A673 (cell line): ENCODE data around the gene CDK8. TPM values are rescaled to one million over a fixed set of nuclear protein-coding genes. Genes with fewer than 3 reads are reported as not detected.

ENCODE experiments used
- BruUV-seq: library from RNA; stranded (reverse); fragments of 400-500 nt; replicated peaks from 2 replicates; lab custom pipeline; 2021; lab: Mats Ljungman, UMichigan
- CTCF ChIA-PET: fragments of 300-600 bp; sonication (Branson Sonifier 250); formaldehyde crosslinking; loops from one replicate; lab custom pipeline; 2022; ENCODE audit warnings: antibody characterized with exemption; lab: Charles Lee
- POLR2A ChIA-PET: fragments of 300-600 bp; sonication (Branson Sonifier 250); formaldehyde crosslinking; loops from one replicate; lab custom pipeline; 2022; ENCODE audit warnings: antibody characterized with exemption; ENCODE audit not compliant: low non-redundant PET; lab: Charles Lee
- DNase-seq: peaks from one replicate; pipeline ENCODE4 v3.0.0-alpha.2; 2015; ENCODE audit warnings: low spot score
- H3K27ac ChIP-seq: fragments of 200-600 bp; sonication (generic); 2 replicates; pipeline ENCODE4 v1.5.1; 2016; ENCODE audit warnings: mixed run types, low read depth, mild to moderate bottlenecking, mixed read lengths, antibody characterized with exemption, low read length; ENCODE audit not compliant: poor library complexity, severe bottlenecking
- H3K27me3 ChIP-seq: fragments of 200-600 bp; sonication (generic); replicated peaks from 2 replicates; pipeline ENCODE4 v1.6.1; 2017; ENCODE audit warnings: mixed run types, low read depth, mild to moderate bottlenecking, mixed read lengths, antibody characterized with exemption, low read length; ENCODE audit not compliant: insufficient read depth, poor library complexity
- H3K36me3 ChIP-seq: fragments of 200-600 bp; sonication (generic); 2 replicates; pipeline ENCODE4 v1.6.1; 2016; ENCODE audit warnings: mixed run types, mild to moderate bottlenecking, mixed read lengths, antibody characterized with exemption, low read length; ENCODE audit not compliant: insufficient read depth, poor library complexity, severe bottlenecking
- H3K4me1 ChIP-seq: fragments of 200-600 bp; sonication (generic); 2 replicates; pipeline ENCODE4 v1.6.1; 2017; ENCODE audit warnings: mixed run types, mild to moderate bottlenecking, mixed read lengths, antibody characterized with exemption, low read length; ENCODE audit not compliant: insufficient read depth, poor library complexity, severe bottlenecking
- H3K4me3 ChIP-seq: fragments of 200-600 bp; sonication (generic); 2 replicates; pipeline ENCODE4 v1.5.1; 2016; ENCODE audit warnings: low read depth, mixed run types, mild to moderate bottlenecking, mixed read lengths, low read length; ENCODE audit not compliant: poor library complexity, severe bottlenecking
- H3K9me3 ChIP-seq: fragments of 200-600 bp; sonication (generic); 2 replicates; pipeline ENCODE4 v1.6.1; 2016; ENCODE audit warnings: mixed run types, low read depth, mild to moderate bottlenecking, mixed read lengths, antibody characterized with exemption, low read length; ENCODE audit not compliant: poor library complexity, severe bottlenecking
- EZH2 ChIP-seq: fragments of 200-600 bp; sonication (generic); IDR thresholded peaks from 2 replicates; pipeline ENCODE4 v1.6.1; 2017; ENCODE audit warnings: borderline replicate concordance, low read depth, mild to moderate bottlenecking, mixed read lengths, antibody characterized with exemption, low read length; ENCODE audit not compliant: poor library complexity, severe bottlenecking
- intact Hi-C: fragments of 100-400 bp; cut with micrococcal nuclease; formaldehyde crosslinking; loops from one replicate; pipeline ENCODE4 v1.10.0; 2022; ENCODE audit not compliant: unreplicated experiment
- total RNA-seq: library from RNA; stranded (reverse); gene quantifications from 2 replicates; pipeline ENCODE4 v1.2.3, GENCODE V29; 2021
- TF ChIP-seq, protein P1 (sequence below): fragments of 300-800, 200-600 bp; sonication (generic); conservative IDR thresholded peaks from 2 replicates; pipeline ENCODE4 v1.5.1; 2017; ENCODE audit warnings: low read depth, mild to moderate bottlenecking, antibody characterized with exemption, low read length, moderate library complexity, mixed read lengths

CDK8 gene
- total RNA-seq, 1 experiment from 2014 or later = 23.1 TPM

DNA sequence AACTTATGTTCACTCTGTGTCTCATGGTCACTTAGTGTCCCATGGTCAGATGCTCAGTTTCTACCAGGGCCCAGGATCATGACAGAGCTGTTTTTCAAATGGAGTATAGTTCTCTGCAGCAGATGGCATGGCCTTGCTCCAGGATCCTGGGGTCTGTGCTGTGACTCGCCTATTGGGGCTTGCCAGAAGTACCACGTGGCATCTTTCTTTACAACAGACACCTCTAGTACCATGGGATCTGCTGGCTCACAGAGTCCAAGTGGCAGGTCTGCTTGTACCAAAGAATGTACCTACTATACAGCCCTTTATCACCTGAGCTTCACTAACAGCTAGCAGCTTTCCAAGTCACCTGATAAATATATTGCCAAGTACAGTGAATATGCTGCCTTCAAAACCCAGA lies 25.8 kb upstream of the CDK8 start:
- no peaks in the 10 kb centered on the region for H3K4me1 ChIP-seq
- intact Hi-C loops = no loop called here
- H3K9me3 ChIP-seq = no peaks in the 10 kb centered on the region
- DNase-seq = no peak
- no peaks in the 10 kb centered on the region for H3K27me3 ChIP-seq
- TF ChIP-seq EZH2 = no peak
- TF ChIP-seq, protein P1, sequence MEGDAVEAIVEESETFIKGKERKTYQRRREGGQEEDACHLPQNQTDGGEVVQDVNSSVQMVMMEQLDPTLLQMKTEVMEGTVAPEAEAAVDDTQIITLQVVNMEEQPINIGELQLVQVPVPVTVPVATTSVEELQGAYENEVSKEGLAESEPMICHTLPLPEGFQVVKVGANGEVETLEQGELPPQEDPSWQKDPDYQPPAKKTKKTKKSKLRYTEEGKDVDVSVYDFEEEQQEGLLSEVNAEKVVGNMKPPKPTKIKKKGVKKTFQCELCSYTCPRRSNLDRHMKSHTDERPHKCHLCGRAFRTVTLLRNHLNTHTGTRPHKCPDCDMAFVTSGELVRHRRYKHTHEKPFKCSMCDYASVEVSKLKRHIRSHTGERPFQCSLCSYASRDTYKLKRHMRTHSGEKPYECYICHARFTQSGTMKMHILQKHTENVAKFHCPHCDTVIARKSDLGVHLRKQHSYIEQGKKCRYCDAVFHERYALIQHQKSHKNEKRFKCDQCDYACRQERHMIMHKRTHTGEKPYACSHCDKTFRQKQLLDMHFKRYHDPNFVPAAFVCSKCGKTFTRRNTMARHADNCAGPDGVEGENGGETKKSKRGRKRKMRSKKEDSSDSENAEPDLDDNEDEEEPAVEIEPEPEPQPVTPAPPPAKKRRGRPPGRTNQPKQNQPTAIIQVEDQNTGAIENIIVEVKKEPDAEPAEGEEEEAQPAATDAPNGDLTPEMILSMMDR = no peak
- no peak overlapping the region for H3K27ac ChIP-seq
- no peaks in the 10 kb centered on the region for H3K36me3 ChIP-seq
- ChIA-PET CTCF (no interaction called here), POLR2A (interaction anchor here (0.6 kb wide), 1 partner anchor 27 kb away, joined by 8 read pairs; no protein-coding TSS in a partner anchor)
- H3K4me3 ChIP-seq = no peak overlapping the region
- BruUV-seq = no TSS peak

DNA sequence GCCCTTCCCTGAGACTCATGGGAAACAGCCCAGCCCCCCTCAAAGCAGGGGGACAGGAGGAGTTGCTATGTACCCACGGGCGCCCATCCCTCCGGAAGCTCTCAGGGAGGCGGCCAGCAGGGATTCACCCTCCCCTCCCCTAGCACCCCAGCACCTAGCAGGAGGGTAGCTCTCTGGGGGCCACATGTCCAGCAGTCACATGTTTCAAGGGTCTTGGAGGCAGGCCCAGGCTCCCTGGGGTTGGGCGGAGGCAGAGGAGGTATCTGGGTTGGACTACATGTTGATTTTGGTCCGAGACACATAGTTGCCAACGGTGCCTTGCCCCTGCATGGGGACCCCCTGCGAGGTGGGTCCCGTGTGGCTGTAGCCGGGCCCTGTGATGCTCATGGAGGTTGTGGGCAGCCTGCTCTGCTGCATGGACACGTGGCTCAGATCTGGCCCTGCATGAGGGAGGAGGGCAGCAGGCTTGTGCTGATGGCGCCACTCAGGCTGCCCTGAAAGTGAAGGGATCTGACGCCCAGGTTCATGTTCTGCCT lies 24.8 kb upstream of the CDK8 start:
- H3K9me3 ChIP-seq = no peaks in the 10 kb centered on the region
- no peak overlapping the region for H3K4me3 ChIP-seq
- ChIA-PET CTCF (no interaction called here), POLR2A (no interaction called here)
- H3K4me1 ChIP-seq = no peaks in the 10 kb centered on the region
- H3K36me3 ChIP-seq = no peaks in the 10 kb centered on the region
- H3K27ac ChIP-seq = no peak overlapping the region
- TF ChIP-seq, protein P1 = no peak
- TF ChIP-seq EZH2 = no peak
- BruUV-seq = no TSS peak
- H3K27me3 ChIP-seq = no peaks in the 10 kb centered on the region
- no peak for DNase-seq
- intact Hi-C loops = no loop called here

DNA sequence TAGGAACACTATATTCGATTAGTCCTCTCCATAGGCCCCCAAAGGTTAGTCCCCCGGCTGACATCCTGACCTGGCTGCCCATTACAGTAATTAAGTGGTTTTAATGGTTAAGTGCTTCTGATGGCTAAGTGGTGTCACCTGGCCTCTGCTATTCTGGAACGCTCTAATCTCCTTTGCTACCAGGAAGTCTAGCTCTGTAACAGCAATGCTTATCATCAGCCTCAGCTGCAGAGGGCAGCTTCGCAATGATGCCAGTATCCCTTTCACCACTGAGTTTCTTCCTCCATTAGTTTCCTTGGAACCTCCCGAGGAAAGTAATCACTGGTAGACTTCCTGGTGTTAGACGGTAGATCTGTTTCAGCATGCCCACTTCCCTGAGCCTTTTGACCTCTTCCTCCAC lies 23.2 kb upstream of the CDK8 start:
- DNase-seq = no peak
- Histone ChIP-seq H3K4me1 (no peaks in the 10 kb centered on the region), H3K4me3 (no peak overlapping the region), H3K27ac (no peak overlapping the region), H3K9me3 (no peaks in the 10 kb centered on the region), H3K36me3 (no peaks in the 10 kb centered on the region), H3K27me3 (no peaks in the 10 kb centered on the region)
- no TSS peak for BruUV-seq
- TF ChIP-seq EZH2 = no peak
- TF ChIP-seq, protein P1 = no peak
- CTCF ChIA-PET = no interaction called here
- POLR2A ChIA-PET = no interaction called here
- intact Hi-C loops = no loop called here
